NT2/D1 (cell line): Measurements from ENCODE around the gene MTHFD1.

ENCODE experiments used
- DNase-seq: peaks from one replicate; pipeline ENCODE4 v3.0.0-alpha.2; 2011; ENCODE audit warnings: low read depth, low spot score
- H3K27me3 ChIP-seq: 2 replicates; pipeline ENCODE4 v1.6.0; 2011; ENCODE audit warnings: mild to moderate bottlenecking; ENCODE audit not compliant: insufficient read length, insufficient read depth
- H3K36me3 ChIP-seq: 2 replicates; pipeline ENCODE4 v1.6.1; 2011; ENCODE audit warnings: mild to moderate bottlenecking, low read length, mixed read lengths; ENCODE audit not compliant: insufficient read depth, insufficient read length
- H3K4me1 ChIP-seq: 2 replicates; pipeline ENCODE4 v1.5.1; 2011; ENCODE audit not compliant: insufficient read depth, insufficient read length
- H3K4me3 ChIP-seq: 2 replicates; pipeline ENCODE4 v1.5.1; 2011; ENCODE audit warnings: low read depth; ENCODE audit not compliant: insufficient read length
- H3K9ac ChIP-seq: 2 replicates; pipeline ENCODE4 v1.6.0; 2011; ENCODE audit warnings: low read depth; ENCODE audit not compliant: insufficient read length
- H3K9me3 ChIP-seq: 2 replicates; pipeline ENCODE4 v1.5.1; 2011; ENCODE audit warnings: mild to moderate bottlenecking, low read length; ENCODE audit not compliant: insufficient read depth
- SUZ12 ChIP-seq: IDR thresholded peaks from 2 replicates; pipeline ENCODE4 v1.6.1; 2011; ENCODE audit not compliant: insufficient read length, insufficient read depth; ENCODE audit errors: extremely low read depth
- YY1 ChIP-seq: IDR thresholded peaks from 2 replicates; pipeline ENCODE4 v1.6.1; 2011; ENCODE audit not compliant: insufficient read length, insufficient read depth
- ZNF274 ChIP-seq: IDR thresholded peaks from 2 replicates; pipeline ENCODE4 v1.6.1; 2011; ENCODE audit warnings: mild to moderate bottlenecking, low read depth, low read length

Gene MTHFD1

DNA sequence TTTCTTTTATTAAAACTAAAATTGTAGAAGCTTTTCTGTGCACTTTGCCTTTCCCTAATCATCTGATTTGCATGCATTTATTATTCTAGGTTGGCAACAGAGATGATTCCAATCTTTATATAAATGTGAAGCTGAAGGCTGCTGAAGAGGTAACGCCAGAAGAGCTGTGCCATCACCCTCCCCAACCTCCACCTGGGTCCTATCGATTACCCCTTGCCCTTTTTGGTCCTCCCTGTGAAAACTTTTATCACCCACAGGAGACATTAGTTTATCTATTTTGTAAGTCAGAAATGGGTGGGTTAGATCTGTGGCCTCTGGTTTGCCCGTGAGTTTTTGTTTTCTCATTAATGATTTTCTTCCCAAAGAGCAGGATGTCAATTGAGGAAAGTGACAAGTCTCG is 22.8 kb downstream of the MTHFD1 start:
- Histone ChIP-seq H3K36me3 (peaks cover 54% of the 10 kb centered on the region), H3K27me3 (no peaks in the 10 kb centered on the region), H3K4me1 (no peaks in the 10 kb centered on the region), H3K9ac (no peak overlapping the region), H3K4me3 (no peak overlapping the region), H3K9me3 (no peaks in the 10 kb centered on the region)
- no peak for DNase-seq
- no peak for TF ChIP-seq YY1
- TF ChIP-seq SUZ12 = no peak
- no peak for TF ChIP-seq ZNF274

DNA sequence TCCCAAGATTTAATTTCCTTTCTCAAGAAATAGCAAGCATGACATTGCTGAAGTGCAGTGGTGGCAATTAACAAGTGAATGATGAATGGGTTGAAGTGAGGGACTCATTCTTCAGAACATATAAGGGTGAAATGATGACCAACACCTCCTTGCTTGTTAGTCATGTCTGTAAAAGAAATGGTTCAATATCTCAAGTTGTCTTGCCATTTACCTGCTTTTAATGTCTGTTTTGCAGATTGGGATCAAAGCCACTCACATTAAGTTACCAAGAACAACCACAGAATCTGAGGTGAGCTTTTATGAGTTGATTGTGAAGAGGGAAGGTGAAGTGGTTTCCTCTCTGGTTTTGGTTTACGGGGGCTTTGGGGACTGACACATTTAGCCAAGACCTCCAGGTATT is 24.1 kb downstream of the MTHFD1 start:
- DNase-seq = no peak
- H3K9ac ChIP-seq = no peak overlapping the region
- no peaks in the 10 kb centered on the region for H3K9me3 ChIP-seq
- no peak for TF ChIP-seq ZNF274
- no peak for TF ChIP-seq SUZ12
- TF ChIP-seq YY1 = no peak
- peaks cover 58% of the 10 kb centered on the region for H3K36me3 ChIP-seq
- H3K4me1 ChIP-seq = no peaks in the 10 kb centered on the region
- H3K27me3 ChIP-seq = no peaks in the 10 kb centered on the region
- H3K4me3 ChIP-seq = no peak overlapping the region

DNA sequence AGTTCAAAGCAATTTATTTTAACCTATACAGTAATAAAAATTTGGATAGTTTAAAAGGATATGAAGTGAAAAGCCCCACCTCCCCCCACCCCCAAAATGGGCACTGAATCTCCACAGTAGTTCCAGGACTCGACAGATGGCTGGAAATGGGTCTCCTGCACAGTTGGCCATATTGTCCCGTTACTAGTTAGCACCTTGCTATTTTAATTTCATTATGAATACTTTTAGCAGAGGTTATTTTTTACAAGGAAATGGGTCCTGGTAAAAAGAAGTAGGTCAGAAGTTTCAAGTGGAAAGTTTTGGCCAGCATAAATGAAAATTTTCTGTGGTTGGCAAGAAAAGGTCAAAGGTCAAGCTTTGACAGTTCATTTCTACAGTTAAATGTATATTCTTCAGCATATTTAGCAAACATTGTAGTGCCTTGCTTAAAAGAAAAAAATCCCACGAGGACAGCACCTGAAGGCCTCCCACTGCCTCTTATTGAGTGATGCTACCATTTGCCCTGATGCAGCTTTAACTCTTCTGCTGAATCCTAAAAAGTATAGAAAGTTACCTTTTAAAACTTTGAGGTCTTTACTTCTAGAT is 28.3 kb downstream of the MTHFD1 start:
- Histone ChIP-seq H3K4me3 (no peak overlapping the region), H3K36me3 (peaks cover 81% of the 10 kb centered on the region), H3K4me1 (no peaks in the 10 kb centered on the region), H3K9ac (no peak overlapping the region), H3K9me3 (no peaks in the 10 kb centered on the region), H3K27me3 (no peaks in the 10 kb centered on the region)
- TF ChIP-seq SUZ12 (no peak), YY1 (no peak), ZNF274 (no peak)
- no peak for DNase-seq

DNA sequence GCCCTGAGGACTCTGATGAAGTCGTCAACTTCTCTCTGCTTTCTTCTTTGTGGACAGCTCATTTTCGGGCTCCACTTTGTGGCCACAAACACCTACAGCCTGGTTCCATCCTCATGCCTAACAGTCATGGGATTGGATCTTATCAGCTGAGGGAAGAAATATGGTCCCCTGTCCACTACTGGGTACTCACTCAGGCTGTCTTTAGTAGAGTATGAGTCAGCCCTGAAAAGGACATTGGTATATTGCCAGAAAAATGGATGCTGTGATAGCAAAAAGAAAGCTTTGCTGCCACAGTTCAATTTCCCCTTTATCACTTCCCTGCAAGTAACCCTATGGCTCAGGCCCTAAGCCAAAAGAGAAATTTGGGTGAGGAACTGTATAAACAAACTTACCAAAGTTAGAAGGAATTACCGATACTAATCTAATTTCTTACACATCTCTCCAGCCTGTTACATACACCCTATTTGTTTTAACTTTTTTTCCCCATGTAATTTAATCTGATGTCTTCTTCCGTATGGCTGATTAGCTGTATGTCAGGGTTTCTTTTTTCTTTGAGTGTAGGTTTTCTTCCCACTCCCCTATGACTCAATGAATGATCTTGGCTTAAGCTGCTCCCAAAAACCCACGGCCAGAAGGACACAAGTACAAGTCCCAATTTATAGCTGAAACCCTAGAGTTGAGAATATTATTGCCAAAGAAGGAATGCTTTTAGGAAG is 29.1 kb downstream of the MTHFD1 start:
- Histone ChIP-seq H3K9me3 (no peaks in the 10 kb centered on the region), H3K9ac (no peak overlapping the region), H3K36me3 (peaks cover 80% of the 10 kb centered on the region), H3K4me1 (no peaks in the 10 kb centered on the region), H3K4me3 (no peak overlapping the region), H3K27me3 (no peaks in the 10 kb centered on the region)
- TF ChIP-seq YY1 (no peak), SUZ12 (no peak), ZNF274 (no peak)
- DNase-seq = no peak

DNA sequence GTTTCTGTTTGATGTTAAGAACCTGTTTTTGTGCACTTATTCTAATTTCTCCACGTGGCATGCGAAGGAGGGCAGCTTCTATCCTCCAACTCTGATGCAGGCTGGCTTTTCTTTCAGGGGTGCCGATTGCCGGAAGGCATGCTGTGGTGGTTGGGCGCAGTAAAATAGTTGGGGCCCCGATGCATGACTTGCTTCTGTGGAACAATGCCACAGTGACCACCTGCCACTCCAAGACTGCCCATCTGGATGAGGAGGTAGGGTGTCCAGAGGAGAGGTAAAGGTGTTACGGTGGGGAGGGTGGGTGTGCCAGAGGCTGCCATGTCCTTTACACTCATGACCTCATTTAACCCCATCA is 29.6 kb downstream of the MTHFD1 start:
- Histone ChIP-seq H3K36me3 (peaks cover 82% of the 10 kb centered on the region), H3K4me3 (no peak overlapping the region), H3K4me1 (no peaks in the 10 kb centered on the region), H3K9me3 (no peaks in the 10 kb centered on the region), H3K27me3 (no peaks in the 10 kb centered on the region), H3K9ac (no peak overlapping the region)
- no peak for DNase-seq
- TF ChIP-seq YY1 (no peak), ZNF274 (no peak), SUZ12 (no peak)

DNA sequence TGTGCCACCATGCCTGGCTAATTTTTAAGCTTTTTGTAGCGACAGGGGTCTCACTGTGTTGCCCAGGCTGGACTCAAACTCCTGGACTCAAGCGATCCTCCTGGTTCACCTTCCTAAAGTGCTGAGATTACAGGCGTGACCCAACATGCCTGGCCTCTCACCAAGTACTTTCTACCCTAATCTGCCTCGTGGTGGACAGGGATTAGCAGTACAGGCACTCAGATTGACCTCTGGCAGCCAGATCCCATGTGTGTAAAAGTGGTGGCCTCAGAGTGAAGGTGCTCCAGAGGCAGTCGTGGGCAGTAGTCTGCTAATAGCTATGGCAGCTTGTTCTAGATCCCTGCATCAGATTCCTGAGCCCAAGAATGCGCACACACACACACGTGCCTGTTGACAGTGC is 30.9 kb downstream of the MTHFD1 start:
- Histone ChIP-seq H3K9me3 (no peaks in the 10 kb centered on the region), H3K4me1 (no peaks in the 10 kb centered on the region), H3K27me3 (no peaks in the 10 kb centered on the region), H3K4me3 (no peak overlapping the region), H3K9ac (no peak overlapping the region), H3K36me3 (peaks cover 80% of the 10 kb centered on the region)
- TF ChIP-seq SUZ12 = no peak
- no peak for TF ChIP-seq YY1
- TF ChIP-seq ZNF274 = no peak
- DNase-seq = no peak

DNA sequence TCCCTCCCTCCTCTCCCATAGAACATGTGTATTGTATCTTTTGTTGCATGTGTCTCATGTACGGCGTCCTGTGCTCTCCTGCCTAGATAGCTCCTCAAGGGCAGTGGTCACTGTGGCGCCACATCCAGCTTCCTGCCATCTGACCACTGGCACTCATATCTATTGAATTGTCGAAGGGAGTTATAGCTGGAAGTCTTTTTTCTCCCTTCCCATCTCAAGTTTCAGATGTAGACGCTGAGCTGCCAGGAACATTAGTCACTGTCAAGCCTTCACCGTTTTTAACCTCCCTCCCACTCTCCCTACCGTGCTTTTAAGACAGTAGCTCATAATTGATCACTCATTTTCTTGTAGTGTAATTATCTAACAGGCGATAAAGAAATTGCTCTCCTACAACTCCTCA is 33.0 kb downstream of the MTHFD1 start:
- Histone ChIP-seq H3K9ac (no peak overlapping the region), H3K4me1 (no peaks in the 10 kb centered on the region), H3K9me3 (no peaks in the 10 kb centered on the region), H3K36me3 (peaks cover 86% of the 10 kb centered on the region), H3K4me3 (no peak overlapping the region), H3K27me3 (no peaks in the 10 kb centered on the region)
- TF ChIP-seq ZNF274 = no peak
- TF ChIP-seq SUZ12 = no peak
- no peak for TF ChIP-seq YY1
- DNase-seq = no peak

DNA sequence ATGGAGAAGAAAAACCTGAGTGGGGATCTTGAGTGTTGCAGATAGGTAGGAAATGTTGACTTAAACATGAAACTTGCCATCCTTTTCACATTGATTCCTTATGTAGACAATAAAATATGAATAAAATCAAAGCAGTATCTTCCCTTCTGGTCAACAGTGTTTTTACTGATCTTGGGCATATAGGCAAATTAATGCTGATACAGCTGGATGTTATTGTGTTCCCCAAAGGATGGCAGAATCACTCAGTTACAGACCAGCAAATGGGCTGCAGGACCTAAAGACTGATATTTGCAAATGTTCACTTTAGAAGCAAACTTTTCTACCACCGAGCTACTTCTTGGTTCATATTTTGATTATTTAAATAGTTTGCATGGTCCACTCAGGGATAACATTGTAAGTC is 33.9 kb downstream of the MTHFD1 start:
- H3K9ac ChIP-seq = no peak overlapping the region
- H3K36me3 ChIP-seq = peaks cover 88% of the 10 kb centered on the region
- no peaks in the 10 kb centered on the region for H3K27me3 ChIP-seq
- H3K4me1 ChIP-seq = no peaks in the 10 kb centered on the region
- no peaks in the 10 kb centered on the region for H3K9me3 ChIP-seq
- TF ChIP-seq YY1 = no peak
- TF ChIP-seq ZNF274 = no peak
- TF ChIP-seq SUZ12 = no peak
- no peak overlapping the region for H3K4me3 ChIP-seq
- DNase-seq = no peak
